Sigmoid colon (tissue), 4 donors: ENCODE measurements around the gene NPAS2.

ENCODE experiments used
- CTCF ChIP-seq, 4 experiments: fragments of 450-650 bp in 3 of 4; fragments of 200-600 bp in 1 of 4; IDR thresholded peaks; one replicate each; pipeline ENCODE4 v1.5.1; 2016 to 2019; ENCODE audit warnings: antibody characterized with exemption in 4 of 4, mild to moderate bottlenecking in 3 of 4, moderate library complexity in 2 of 4
- EP300 ChIP-seq, 4 donors: sonication (generic); formaldehyde crosslinking; IDR thresholded peaks; one replicate each; pipeline ENCODE4 v1.6.1; 2017; ENCODE audit warnings: antibody characterized with exemption in 4 of 4
- POLR2A ChIP-seq, 2 donors: fragments of 450-650 bp; IDR thresholded peaks; one replicate each; pipeline ENCODE4 v1.6.1; 2016; ENCODE audit warnings: antibody characterized with exemption in 2 of 2, mild to moderate bottlenecking in 2 of 2, moderate library complexity in 2 of 2
- POLR2AphosphoS5 ChIP-seq, 4 donors: sonication (generic); formaldehyde crosslinking; IDR thresholded peaks; one replicate each; pipeline ENCODE4 v1.6.1; 2017; ENCODE audit warnings: antibody characterized with exemption in 4 of 4

- TF ChIP-seq CTCF (IDR thresholded peaks at IDR 0.05) (no peak), POLR2A (IDR thresholded peaks at IDR 0.05) (no peak), POLR2AphosphoS5 (IDR thresholded peaks at IDR 0.05) (no peak), EP300 (IDR thresholded peaks at IDR 0.05) (no peak)
Observed at GRCh38 chr2:100782380-100782878, 37.5 kb upstream of the NPAS2 start.
